Adrenal gland (tissue), 12 donors: ENCODE results near the gene SYNGAP1. TPM values are rescaled to one million over a fixed set of nuclear protein-coding genes. Genes with fewer than 3 reads are reported as not detected.

Experiments
- DNase-seq, 7 donors: peaks; one replicate each; pipeline ENCODE4 v3.0.0-alpha.2; 2019 to 2020
- H3K27ac ChIP-seq, 5 donors: fragments of 200-600 bp; sonication (generic) in 4 of 5; 1 replicate in 3 of 5; 2 replicates in 2 of 5; pipeline versions ENCODE4 v1.5.1 to v1.8.0; 2016 to 2020; ENCODE audit warnings: mild to moderate bottlenecking in 1 of 5
- H3K27me3 ChIP-seq: fragments of 200-600 bp; 2 replicates; pipeline ENCODE4 v1.8.0; 2021
- H3K36me3 ChIP-seq, 2 donors: fragments of 200-600 bp; replicated peaks in 1 of 2; 1 replicate in 1 of 2; 2 replicates in 1 of 2; pipeline versions ENCODE4 v1.5.1 to v1.8.0; 2018 to 2022
- H3K4me1 ChIP-seq, 2 donors: fragments of 200-600 bp; replicated peaks in 1 of 2; 1 replicate in 1 of 2; 2 replicates in 1 of 2; pipeline versions ENCODE4 v1.5.1 to v1.8.0; 2018 to 2021
- H3K4me3 ChIP-seq, 4 donors: fragments of 200-600 bp; sonication (generic) in 3 of 4; one replicate each; pipeline ENCODE4 v1.5.1; 2016 to 2018
- H3K9me3 ChIP-seq, 3 donors: fragments of 200-600 bp; sonication (generic) in 1 of 3; replicated peaks in 1 of 3; 1 replicate in 2 of 3; 2 replicates in 1 of 3; pipeline versions ENCODE4 v1.5.1 to v1.8.0; 2016 to 2021
- POLR2A ChIP-seq, 2 donors: fragments of 450-650 bp; IDR thresholded peaks; one replicate each; pipeline ENCODE4 v1.6.1; 2017; ENCODE audit warnings: antibody characterized with exemption in 2 of 2, mild to moderate bottlenecking in 2 of 2, moderate library complexity in 1 of 2
- WGBS, 4 donors: extraction: QIAGEN DNeasy Blood & Tissue Kit in 2 of 4; methylation state at CpG; one replicate each; pipeline versions ENCODE4 v1.1.5 to v1.1.7; 2013 to 2017; 5-methylcytosine and 5-hydroxymethylcytosine counted together
- intact Hi-C, 2 donors: fragments of 100-400 bp; cut with DNase I; formaldehyde crosslinking; loops; one replicate each; pipeline versions ENCODE4 v1.14.1 to v1.15.0; 2022 to 2023
- polyA plus RNA-seq, 3 donors: library from polyadenylated mRNA; stranded (reverse); fragments of 200-250 nt in 2 of 3; fragments of 350-450 nt in 1 of 3; fragmentation: Illumina TruSeq in 1 of 3; extraction: RNeasy Lipid Tissue Mini Kit (QIAGEN cat#74804) in 1 of 3; gene quantifications; one replicate each; pipeline ENCODE4 v1.2.3, GENCODE V29; 2013 to 2014
- total RNA-seq, 9 donors: library from RNA; depleted of rRNA in 4 of 9; stranded (reverse); fragments of >200 nt in 4 of 9; fragments of 120-200 nt in 1 of 9; fragmentation: NEBNext Ultra II Directional in 1 of 9; extraction: Animal tissue kit (Norgen Biotek cat#: 25700) in 1 of 9; gene quantifications; one replicate each; pipeline versions ENCODE4 v1.1.0 to v1.2.4, GENCODE V29; 2013 to 2023
- TF ChIP-seq, protein P1 (sequence below), 6 experiments: fragments of 450-650 bp in 4 of 6; fragments of 200-600 bp in 2 of 6; sonication (generic) in 1 of 6; IDR thresholded peaks; 1 replicate in 5 of 6; 2 replicates in 1 of 6; pipeline versions ENCODE4 v1.5.1 to v1.8.0; 2016 to 2021; ENCODE audit warnings: antibody characterized with exemption in 6 of 6, mild to moderate bottlenecking in 2 of 6, moderate library complexity in 1 of 6
- donor health status: healthy with polysubstance abuse.
- donor health status: Bipolar disorder and iron deficiency.
- donor health status: DM: yes; HTN: yes; CAD: no.
- donor health status: DM: no; HTN: no; CAD: no.
- donor health status: DM: no; HTN: no; CAD: no.
- donor health status: DM: yes; HTN: yes; CAD: no.

The SYNGAP1 gene
- total and polyA plus RNA-seq, 12 donors: 2.6 to 73.5 (median 8.7) TPM

DNA sequence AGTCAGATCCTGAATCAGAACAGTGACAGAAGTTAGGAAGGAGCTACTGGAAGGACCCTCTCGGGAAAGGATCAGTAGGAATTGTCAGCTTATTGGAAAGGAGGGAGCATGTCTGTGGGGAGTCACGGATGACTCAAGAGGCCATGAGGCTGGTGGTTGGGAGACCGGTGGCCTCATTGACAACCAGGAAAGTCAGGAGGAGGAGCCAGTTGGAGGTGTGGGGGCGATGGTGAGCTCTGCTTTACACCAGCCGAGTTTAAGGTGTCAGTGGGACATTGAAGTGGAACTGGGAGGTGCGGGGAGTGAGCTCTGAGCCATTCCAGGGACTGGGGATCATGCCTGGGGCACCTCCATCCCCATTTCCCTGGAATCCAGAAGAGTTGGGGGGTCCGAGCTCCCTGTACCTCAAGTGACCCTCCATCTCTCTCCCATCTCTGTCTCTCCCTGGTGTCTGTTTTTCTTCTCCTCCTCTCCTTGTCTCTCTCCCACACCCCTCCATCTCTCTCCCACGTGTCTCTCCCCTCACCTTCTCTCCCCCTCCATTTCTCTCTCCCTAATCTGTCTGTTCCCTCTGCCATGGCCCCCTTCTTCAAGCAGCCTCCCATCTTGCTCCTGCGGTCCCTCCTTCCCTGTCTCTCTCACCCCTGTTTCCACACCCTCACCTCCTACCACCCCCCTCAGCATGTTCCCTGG is 20.2 kb downstream of the SYNGAP1 start:
- no peaks in the 10 kb centered on the region for H3K27me3 ChIP-seq
- no peaks in the 10 kb centered on the region for H3K9me3 ChIP-seq
- 80 to 84% (median 81%) methylated on average over 9 of the region's 9 CpGs for WGBS, 4 donors
- H3K4me1 ChIP-seq: no peaks in the 10 kb centered on the region
- no peak for TF ChIP-seq POLR2A (IDR thresholded peaks at IDR 0.05)
- TF ChIP-seq, protein P1, sequence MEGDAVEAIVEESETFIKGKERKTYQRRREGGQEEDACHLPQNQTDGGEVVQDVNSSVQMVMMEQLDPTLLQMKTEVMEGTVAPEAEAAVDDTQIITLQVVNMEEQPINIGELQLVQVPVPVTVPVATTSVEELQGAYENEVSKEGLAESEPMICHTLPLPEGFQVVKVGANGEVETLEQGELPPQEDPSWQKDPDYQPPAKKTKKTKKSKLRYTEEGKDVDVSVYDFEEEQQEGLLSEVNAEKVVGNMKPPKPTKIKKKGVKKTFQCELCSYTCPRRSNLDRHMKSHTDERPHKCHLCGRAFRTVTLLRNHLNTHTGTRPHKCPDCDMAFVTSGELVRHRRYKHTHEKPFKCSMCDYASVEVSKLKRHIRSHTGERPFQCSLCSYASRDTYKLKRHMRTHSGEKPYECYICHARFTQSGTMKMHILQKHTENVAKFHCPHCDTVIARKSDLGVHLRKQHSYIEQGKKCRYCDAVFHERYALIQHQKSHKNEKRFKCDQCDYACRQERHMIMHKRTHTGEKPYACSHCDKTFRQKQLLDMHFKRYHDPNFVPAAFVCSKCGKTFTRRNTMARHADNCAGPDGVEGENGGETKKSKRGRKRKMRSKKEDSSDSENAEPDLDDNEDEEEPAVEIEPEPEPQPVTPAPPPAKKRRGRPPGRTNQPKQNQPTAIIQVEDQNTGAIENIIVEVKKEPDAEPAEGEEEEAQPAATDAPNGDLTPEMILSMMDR (IDR thresholded peaks at IDR 0.05): no peak
- no peak for DNase-seq
- no peak overlapping the region for H3K27ac ChIP-seq
- intact Hi-C loops: no loop called here
- no peak overlapping the region for H3K4me3 ChIP-seq
- H3K36me3 ChIP-seq: peaks cover 0 to 64% of the 10 kb centered on the region in 2 donors

DNA sequence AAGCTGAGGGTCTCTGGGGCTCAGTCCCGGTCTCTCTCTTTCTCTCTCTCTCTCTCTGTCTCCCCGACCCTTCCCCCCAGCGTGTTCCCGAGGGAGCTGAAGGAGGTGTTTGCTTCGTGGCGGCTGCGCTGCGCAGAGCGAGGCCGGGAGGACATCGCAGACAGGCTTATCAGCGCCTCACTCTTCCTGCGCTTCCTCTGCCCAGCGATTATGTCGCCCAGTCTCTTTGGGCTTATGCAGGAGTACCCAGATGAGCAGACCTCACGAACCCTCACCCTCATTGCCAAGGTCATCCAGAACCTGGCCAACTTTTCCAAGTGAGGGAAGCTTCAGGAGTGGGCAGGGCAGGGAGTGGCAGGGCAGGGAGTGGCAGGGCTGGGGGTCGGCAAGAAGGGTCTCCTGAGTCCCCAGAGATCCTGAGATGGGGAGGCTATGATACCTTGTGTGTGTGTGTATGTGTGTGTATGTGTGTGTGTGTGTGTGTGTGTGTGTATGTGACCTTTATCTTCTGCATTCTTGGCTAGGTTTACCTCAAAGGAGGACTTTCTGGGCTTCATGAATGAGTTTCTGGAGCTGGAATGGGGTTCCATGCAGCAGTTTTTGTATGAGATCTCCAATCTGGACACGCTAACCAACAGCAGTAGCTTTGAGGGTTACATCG is 20.9 kb downstream of the SYNGAP1 start:
- intact Hi-C loops: no loop called here
- no peak overlapping the region for H3K4me3 ChIP-seq
- H3K9me3 ChIP-seq: no peaks in the 10 kb centered on the region
- no peak for TF ChIP-seq POLR2A (IDR thresholded peaks at IDR 0.05)
- TF ChIP-seq, protein P1 (IDR thresholded peaks at IDR 0.05): no peak
- peaks cover 0 to 57% of the 10 kb centered on the region in 2 donors for H3K36me3 ChIP-seq
- DNase-seq: no peak
- WGBS, 4 donors: 84 to 90% (median 87%) methylated on average over 19 of the region's 19 CpGs
- H3K27ac ChIP-seq: no peak overlapping the region
- no peaks in the 10 kb centered on the region for H3K27me3 ChIP-seq
- no peaks in the 10 kb centered on the region for H3K4me1 ChIP-seq

DNA sequence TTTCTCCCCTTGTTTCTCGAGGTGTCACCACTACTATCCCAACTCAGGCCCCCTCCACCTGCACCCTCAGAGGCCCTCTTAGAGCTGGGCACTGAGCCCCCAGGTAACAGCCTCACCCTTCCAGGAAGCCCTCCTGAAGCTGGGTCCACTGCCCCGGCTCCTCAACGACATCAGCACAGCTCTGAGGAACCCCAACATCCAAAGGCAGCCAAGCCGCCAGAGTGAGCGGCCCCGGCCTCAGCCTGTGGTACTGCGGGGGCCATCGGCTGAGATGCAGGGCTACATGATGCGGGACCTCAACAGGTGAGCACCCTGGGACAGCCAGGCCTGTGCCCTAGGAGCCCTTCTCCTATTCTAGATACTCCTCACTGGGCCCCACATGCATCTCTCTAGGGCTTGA is 21.6 kb downstream of the SYNGAP1 start:
- DNase-seq: no peak
- intact Hi-C loops: no loop called here
- Histone ChIP-seq H3K27me3 (no peaks in the 10 kb centered on the region), H3K36me3 (peaks cover 0 to 50% of the 10 kb centered on the region in 2 donors), H3K27ac (no peak overlapping the region), H3K9me3 (no peaks in the 10 kb centered on the region), H3K4me3 (no peak overlapping the region), H3K4me1 (no peaks in the 10 kb centered on the region)
- WGBS, 4 donors: 73 to 96% (median 95%) methylated on average over 1 to 9 of the region's 9 CpGs
- TF ChIP-seq, protein P1 (IDR thresholded peaks at IDR 0.05): no peak
- no peak for TF ChIP-seq POLR2A (IDR thresholded peaks at IDR 0.05)

DNA sequence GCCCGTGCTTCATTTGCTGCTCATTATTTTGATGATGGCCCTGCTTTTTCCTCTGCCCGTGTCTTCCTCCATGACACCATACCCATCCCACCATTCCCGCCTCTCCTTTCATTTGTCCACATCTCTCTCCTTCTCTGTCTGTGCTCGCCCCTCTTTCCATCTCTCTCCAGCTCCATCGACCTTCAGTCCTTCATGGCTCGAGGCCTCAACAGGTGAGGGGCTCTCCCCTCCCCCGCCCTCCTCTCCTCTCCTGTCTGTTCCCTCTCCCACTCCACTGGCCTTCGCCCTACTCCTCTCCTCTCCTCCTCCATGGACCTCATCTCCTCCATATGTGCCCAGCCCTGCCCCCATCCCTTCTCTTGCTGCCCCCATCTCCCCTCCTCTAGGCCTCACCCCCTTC is 22.4 kb downstream of the SYNGAP1 start:
- Histone ChIP-seq H3K4me3 (no peak overlapping the region), H3K9me3 (no peaks in the 10 kb centered on the region), H3K36me3 (peaks cover 0 to 42% of the 10 kb centered on the region in 2 donors), H3K27ac (no peak overlapping the region), H3K4me1 (no peaks in the 10 kb centered on the region), H3K27me3 (no peaks in the 10 kb centered on the region)
- 87 to 91% (median 89%) methylated on average over 8 of the region's 8 CpGs for WGBS, 4 donors
- TF ChIP-seq, protein P1 (IDR thresholded peaks at IDR 0.05): no peak
- no peak for TF ChIP-seq POLR2A (IDR thresholded peaks at IDR 0.05)
- DNase-seq: peak in 1 of 7 donors; percentile 13
- intact Hi-C loops: no loop called here
